Smooth muscle cell (in vitro differentiated cells): ENCODE results near the gene OBSCN. TPM values are rescaled to one million over a fixed set of nuclear protein-coding genes. Genes with fewer than 3 reads are reported as not detected.

Experiments used
- DNase-seq: peaks from one replicate; lab custom pipeline; 2025; ENCODE audit not compliant: unreplicated experiment; lab: John Stamatoyannopoulos, UW
- H2AFZ ChIP-seq: fragments of 200-600 bp; sonication (generic); 2 replicates; pipeline ENCODE4 v1.6.0; 2016; ENCODE audit warnings: antibody characterized with exemption, low read depth, mild to moderate bottlenecking
- H3F3A ChIP-seq: fragments of 200-600 bp; sonication (generic); 2 replicates; pipeline ENCODE4 v1.6.0; 2017; ENCODE audit warnings: antibody characterized with exemption, low read depth
- H3K27ac ChIP-seq: fragments of 200-600 bp; sonication (generic); 2 replicates; pipeline ENCODE4 v1.5.1; 2016; ENCODE audit warnings: low read depth, mild to moderate bottlenecking
- H3K27me3 ChIP-seq: fragments of 200-600 bp; sonication (generic); 2 replicates; pipeline ENCODE4 v1.6.1; 2016; ENCODE audit warnings: low read depth, mild to moderate bottlenecking
- H3K36me3 ChIP-seq: fragments of 200-600 bp; sonication (generic); 2 replicates; pipeline ENCODE4 v1.5.1; 2016; ENCODE audit warnings: low read depth
- H3K4me1 ChIP-seq: fragments of 200-600 bp; sonication (generic); 2 replicates; pipeline ENCODE4 v1.5.1; 2016; ENCODE audit warnings: low read depth
- H3K4me2 ChIP-seq: fragments of 200-600 bp; sonication (generic); 2 replicates; pipeline ENCODE4 v1.6.0; 2016; ENCODE audit warnings: mild to moderate bottlenecking
- H3K4me3 ChIP-seq: fragments of 200-600 bp; sonication (generic); 2 replicates; pipeline ENCODE4 v1.5.1; 2016; ENCODE audit warnings: mild to moderate bottlenecking
- H3K79me2 ChIP-seq: fragments of 200-600 bp; sonication (generic); 2 replicates; pipeline ENCODE4 v1.6.0; 2016; ENCODE audit warnings: low read depth, mild to moderate bottlenecking
- H3K9ac ChIP-seq: fragments of 200-600 bp; sonication (generic); 2 replicates; pipeline ENCODE4 v1.6.0; 2016; ENCODE audit warnings: low read depth
- H3K9me3 ChIP-seq: fragments of 200-600 bp; sonication (generic); replicated peaks from 2 replicates; pipeline ENCODE4 v1.5.1; 2016; ENCODE audit warnings: low read depth
- H4K20me1 ChIP-seq: fragments of 200-600 bp; sonication (generic); 2 replicates; pipeline ENCODE4 v1.6.0; 2016; ENCODE audit warnings: low read depth
- CTCF ChIP-seq: fragments of 200-600 bp; sonication (generic); IDR thresholded peaks from 2 replicates; pipeline ENCODE4 v1.5.1; 2017; ENCODE audit warnings: borderline replicate concordance, mild to moderate bottlenecking, antibody characterized with exemption; ENCODE audit not compliant: insufficient read depth, poor library complexity, severe bottlenecking
- WGBS: methylation state at CpG from one replicate; pipeline ENCODE4 v1.1.7; 2016; ENCODE audit warnings: low lambda C conversion rate; 5-methylcytosine and 5-hydroxymethylcytosine counted together
- polyA plus RNA-seq: library from polyadenylated mRNA; unstranded; fragments of >200 nt; fragmentation: Nextera tagmentation; extraction: Ambion mirVana; gene quantifications from 2 replicates; pipeline ENCODE4 v1.2.1, GENCODE V29; 2016
- total RNA-seq: library from RNA; depleted of rRNA; stranded (reverse); fragments of >200 nt; gene quantifications from 2 replicates; pipeline ENCODE4 v1.2.3, GENCODE V29; 2014

The OBSCN gene
- total and polyA plus RNA-seq, 2 experiments from 2014 or later, result 3.8 to 10.6 TPM

GRCh38 chr1:228375578-228376261 is 167.9 kb downstream of the OBSCN start:
- H3K9me3 ChIP-seq, result no peaks in the 10 kb centered on the region
- peaks cover 11% of the 10 kb centered on the region for H3K27me3 ChIP-seq
- no peaks in the 10 kb centered on the region for H4K20me1 ChIP-seq
- no peak overlapping the region for H3K27ac ChIP-seq
- H3K79me2 ChIP-seq, result no peaks in the 10 kb centered on the region
- no peaks in the 10 kb centered on the region for H3K36me3 ChIP-seq
- no peak overlapping the region for H3K4me3 ChIP-seq
- no peaks in the 10 kb centered on the region for H3F3A ChIP-seq
- no peak for DNase-seq
- WGBS, result 97% methylated on average over 22 of the region's 22 CpGs
- no peak overlapping the region for H2AFZ ChIP-seq
- no peak overlapping the region for H3K9ac ChIP-seq
- TF ChIP-seq CTCF, result no peak
- no peaks in the 10 kb centered on the region for H3K4me1 ChIP-seq
- no peak overlapping the region for H3K4me2 ChIP-seq

- Histone ChIP-seq H2AFZ (no peak overlapping the region), H3K36me3 (no peaks in the 10 kb centered on the region), H3K79me2 (no peaks in the 10 kb centered on the region), H3K4me1 (no peaks in the 10 kb centered on the region), H3K4me3 (no peak overlapping the region), H3K9me3 (no peaks in the 10 kb centered on the region), H3K27ac (no peak overlapping the region), H3K27me3 (peaks cover 16% of the 10 kb centered on the region), H3K9ac (no peak overlapping the region), H4K20me1 (no peaks in the 10 kb centered on the region), H3K4me2 (no peak overlapping the region), H3F3A (no peaks in the 10 kb centered on the region)
- DNase-seq, result no peak
- WGBS, result 90% methylated on average over 3 of the region's 3 CpGs
- TF ChIP-seq CTCF, result no peak
Measured at GRCh38 chr1:228376262-228376628, 168.4 kb downstream of the OBSCN start.

GRCh38 chr1:228376651-228377631 is 169.1 kb downstream of the OBSCN start:
- no peak for TF ChIP-seq CTCF
- 95% methylated on average over 29 of the region's 31 CpGs for WGBS
- Histone ChIP-seq H3F3A (no peaks in the 10 kb centered on the region), H3K27me3 (peaks cover 17% of the 10 kb centered on the region), H3K27ac (no peak overlapping the region), H3K4me1 (no peaks in the 10 kb centered on the region), H3K4me3 (no peak overlapping the region), H3K9me3 (no peaks in the 10 kb centered on the region), H3K9ac (no peak overlapping the region), H4K20me1 (no peaks in the 10 kb centered on the region), H3K79me2 (no peaks in the 10 kb centered on the region), H3K4me2 (no peak overlapping the region), H2AFZ (no peak overlapping the region), H3K36me3 (no peaks in the 10 kb centered on the region)
- no peak for DNase-seq
